GM23338 (cell line): Measurements from ENCODE around the gene ATAD3B. TPM values are rescaled to one million over a fixed set of nuclear protein-coding genes. Genes with fewer than 3 reads are reported as not detected.
A peak's percentile ranks its signal among the peaks of the same experiment; 100 is the strongest.

ENCODE experiments used
- ATAC-seq: fragments of 200-7000 bp; cut with Tn5 transposase; 3 replicates; pipeline ENCODE4 v1.9.1; 2020
- DNase-seq: peaks from one replicate; pipeline ENCODE4 v3.0.0-alpha.2; 2015; ENCODE audit warnings: low spot score
- H2AFZ ChIP-seq: fragments of 200-600 bp; sonication (generic); 2 replicates; pipeline ENCODE4 v1.8.0; 2016; ENCODE audit warnings: antibody characterized with exemption, mild to moderate bottlenecking, moderate library complexity
- H3F3A ChIP-seq: fragments of 200-600 bp; sonication (generic); replicated peaks from 2 replicates; pipeline ENCODE4 v1.8.0; 2017; ENCODE audit warnings: antibody characterized with exemption, mixed run types, low read depth
- H3K27ac ChIP-seq: fragments of 200-600 bp; sonication (generic); 2 replicates; pipeline ENCODE4 v1.6.1; 2016; ENCODE audit warnings: low read depth
- H3K27me3 ChIP-seq: fragments of 200-600 bp; sonication (generic); 2 replicates; pipeline ENCODE4 v1.8.0; 2016; ENCODE audit warnings: mild to moderate bottlenecking, mixed run types, moderate library complexity; ENCODE audit not compliant: insufficient read depth
- H3K36me3 ChIP-seq: fragments of 200-600 bp; sonication (generic); 2 replicates; pipeline ENCODE4 v1.8.0; 2016; ENCODE audit warnings: mild to moderate bottlenecking; ENCODE audit not compliant: insufficient read depth
- H3K4me1 ChIP-seq: fragments of 200-600 bp; sonication (generic); 2 replicates; pipeline ENCODE4 v1.8.0; 2016; ENCODE audit warnings: mild to moderate bottlenecking, moderate library complexity; ENCODE audit not compliant: insufficient read depth
- H3K4me2 ChIP-seq: fragments of 200-600 bp; sonication (generic); 2 replicates; pipeline ENCODE4 v1.7.1; 2017; ENCODE audit warnings: mixed run types
- H3K4me3 ChIP-seq: fragments of 200-600 bp; sonication (generic); 2 replicates; pipeline ENCODE4 v1.6.1; 2016; ENCODE audit warnings: mixed run types
- H3K79me2 ChIP-seq: fragments of 200-600 bp; sonication (generic); replicated peaks from 2 replicates; pipeline ENCODE4 v1.8.0; 2017; ENCODE audit warnings: mild to moderate bottlenecking; ENCODE audit not compliant: insufficient read depth
- H3K9me2 ChIP-seq: fragments of 200-600 bp; sonication (generic); 2 replicates; pipeline ENCODE4 v1.8.0; 2017; ENCODE audit not compliant: insufficient read depth
- H4K20me1 ChIP-seq: fragments of 200-600 bp; sonication (generic); replicated peaks from 2 replicates; pipeline ENCODE4 v1.8.0; 2017; ENCODE audit warnings: mild to moderate bottlenecking; ENCODE audit not compliant: insufficient read depth
- H3K27ac Mint-ChIP-seq: 2 replicates; pipeline ENCODE4 v1.8.0; 2020; ENCODE audit warnings: inconsistent platforms, mild to moderate bottlenecking, moderate library complexity, mixed read lengths
- H3K27me3 Mint-ChIP-seq: 3 replicates; pipeline ENCODE4 v1.8.0; 2022; ENCODE audit warnings: low read depth, mild to moderate bottlenecking, moderate library complexity, mixed read lengths, inconsistent platforms; ENCODE audit not compliant: insufficient read depth, poor library complexity
- H3K36me3 Mint-ChIP-seq: 3 replicates; pipeline ENCODE4 v1.8.0; 2021; ENCODE audit warnings: low read depth, mild to moderate bottlenecking, inconsistent platforms, moderate library complexity, mixed read lengths
- H3K4me1 Mint-ChIP-seq: 3 replicates; pipeline ENCODE4 v1.8.0; 2020; ENCODE audit warnings: mild to moderate bottlenecking, inconsistent platforms, mixed read lengths
- H3K4me3 Mint-ChIP-seq: 3 replicates; pipeline ENCODE4 v1.8.0; 2021; ENCODE audit warnings: moderate library complexity, mild to moderate bottlenecking, inconsistent platforms, mixed read lengths
- H3K9me3 Mint-ChIP-seq: 3 replicates; pipeline ENCODE4 v1.8.0; 2020; ENCODE audit warnings: moderate library complexity, mild to moderate bottlenecking, inconsistent platforms, mixed read lengths
- CREB1 ChIP-seq: fragments of 250-450 bp; sonication (Bioruptor Pico); IDR thresholded peaks from 2 replicates; pipeline ENCODE4 v1.5.0; 2020; ENCODE audit warnings: low read depth, mild to moderate bottlenecking, moderate library complexity
- CTCF ChIP-seq, 2 experiments: fragments of 200-600 bp in 1 of 2; sonication (generic) in 1 of 2; conservative IDR thresholded peaks; 2 replicates each; pipeline versions ENCODE4 v1.5.1 to v1.6.1; 2016 to 2017; ENCODE audit warnings: antibody characterized with exemption in 2 of 2, low read depth in 2 of 2, mild to moderate bottlenecking in 2 of 2, moderate library complexity in 1 of 2
- ETS1 ChIP-seq: IDR thresholded peaks from 2 replicates; pipeline ENCODE4 v1.6.1; 2016; ENCODE audit warnings: antibody characterized with exemption
- EZH2 ChIP-seq: fragments of 200-600 bp; sonication (generic); IDR thresholded peaks from one replicate; pipeline ENCODE4 v1.8.0; 2017; ENCODE audit warnings: antibody characterized with exemption, mild to moderate bottlenecking, low read depth; ENCODE audit not compliant: unreplicated experiment
- EZH2phosphoT487 ChIP-seq: fragments of 200-600 bp; sonication (generic); IDR thresholded peaks from one replicate; pipeline ENCODE4 v1.8.1; 2018; ENCODE audit warnings: antibody characterized with exemption; ENCODE audit not compliant: unreplicated experiment
- JUNB ChIP-seq: IDR thresholded peaks from one replicate; pipeline ENCODE4 v1.6.1; 2016; ENCODE audit warnings: antibody characterized with exemption; ENCODE audit not compliant: unreplicated experiment
- NANOG ChIP-seq: IDR thresholded peaks from 2 replicates; pipeline ENCODE4 v1.6.1; 2016; ENCODE audit warnings: antibody characterized with exemption, borderline replicate concordance
- POLR2AphosphoS5 ChIP-seq: IDR thresholded peaks from 2 replicates; pipeline ENCODE4 v1.6.1; 2016; ENCODE audit warnings: antibody characterized with exemption, low read depth
- REST ChIP-seq: IDR thresholded peaks from one replicate; pipeline ENCODE4 v1.6.1; 2018; ENCODE audit warnings: antibody characterized with exemption; ENCODE audit not compliant: unreplicated experiment
- STAT1 ChIP-seq: IDR thresholded peaks from one replicate; pipeline ENCODE4 v1.6.1; 2016; ENCODE audit warnings: antibody characterized with exemption; ENCODE audit not compliant: unreplicated experiment
- ZNF114 ChIP-seq: fragments of 250-450 bp; sonication (Bioruptor Pico); IDR thresholded peaks from 2 replicates; pipeline ENCODE4 v1.5.0; 2020; ENCODE audit warnings: mild to moderate bottlenecking, moderate library complexity
- ZNF331 ChIP-seq: fragments of 250-450 bp; sonication (Bioruptor Pico); IDR thresholded peaks from 2 replicates; pipeline ENCODE4 v1.5.0; 2020; ENCODE audit warnings: low read depth, mild to moderate bottlenecking, moderate library complexity
- polyA plus RNA-seq: library from polyadenylated mRNA; unstranded; fragments of >200 nt; fragmentation: Nextera tagmentation; extraction: Ambion mirVana; gene quantifications from 2 replicates; pipeline ENCODE4 v1.2.1, GENCODE V29; 2016
- total RNA-seq: library from RNA; depleted of rRNA; stranded (reverse); fragments of >200 nt; shearing (Covaris generic); gene quantifications from 2 replicates; pipeline ENCODE4 v1.2.3, GENCODE V29; 2014

ATAD3B gene
- total and polyA plus RNA-seq, 2 experiments from 2014 or later = 37.8 to 63.4 TPM

- TF ChIP-seq ETS1 = no peak
- no peak for TF ChIP-seq CREB1 (CRISPR knock-in tag)
- TF ChIP-seq ZNF331 (CRISPR knock-in tag) = no peak
- TF ChIP-seq CTCF (conservative IDR thresholded peaks at IDR 0.05; ENCODE audit: low read depth in 2 of 2) = no peak
- TF ChIP-seq EZH2 = no peak
Measured at GRCh38 chr1:1426496-1427105, 45.0 kb upstream of the ATAD3B start (continued).

GRCh38 chr1:1427106-1427819 is 44.3 kb upstream of the ATAD3B start:
- H3K4me2 ChIP-seq = peak overlapping the region; percentile 72; the same call in 1 of the 2 replicates
- no peak for ATAC-seq
- peaks cover 49% of the 10 kb centered on the region for H3K4me1 Mint-ChIP-seq
- TF ChIP-seq JUNB = no peak
- TF ChIP-seq POLR2AphosphoS5 = no peak
- no peak for TF ChIP-seq CTCF (conservative IDR thresholded peaks at IDR 0.05; ENCODE audit: low read depth in 2 of 2)
- TF ChIP-seq ZNF331 (CRISPR knock-in tag) = no peak
- no peak for TF ChIP-seq ETS1
- no peak for TF ChIP-seq STAT1
- TF ChIP-seq CREB1 (CRISPR knock-in tag) = no peak
- TF ChIP-seq ZNF114 (CRISPR knock-in tag) = no peak
- TF ChIP-seq NANOG = no peak
- TF ChIP-seq REST = no peak
- TF ChIP-seq EZH2phosphoT487 = no peak

More at GRCh38 chr1:1427106-1427819, 44.3 kb upstream of the ATAD3B start:
- H3K9me3 Mint-ChIP-seq = peaks cover 10% of the 10 kb centered on the region
- peak; percentile 66 for DNase-seq
- H3K27me3 Mint-ChIP-seq = peaks cover 25% of the 10 kb centered on the region
- H3K27me3 ChIP-seq = no peaks in the 10 kb centered on the region
- H3K36me3 ChIP-seq = no peaks in the 10 kb centered on the region
- H3K4me1 ChIP-seq = peaks cover 33% of the 10 kb centered on the region
- no peak overlapping the region for H2AFZ ChIP-seq
- no peak overlapping the region for H3K27ac Mint-ChIP-seq
- H3K4me3 Mint-ChIP-seq = no peak overlapping the region; the same call in 2 of the 3 replicates
- no peaks in the 10 kb centered on the region for H3K9me2 ChIP-seq
- H3F3A ChIP-seq = peaks cover 22% of the 10 kb centered on the region
- H3K27ac ChIP-seq = no peak overlapping the region
- no peaks in the 10 kb centered on the region for H4K20me1 ChIP-seq
- H3K36me3 Mint-ChIP-seq = peaks cover 4% of the 10 kb centered on the region; the same call in 2 of the 3 replicates
- H3K79me2 ChIP-seq = no peaks in the 10 kb centered on the region
- H3K4me3 ChIP-seq = peak overlapping the region; percentile 63
